Measurements from ENCODE around the gene KIF1B. TPM values are rescaled to one million over a fixed set of nuclear protein-coding genes. Genes with fewer than 3 reads are reported as not detected.

The KIF1B gene
- total RNA-seq, 1 experiment from 2014 or later, result 57.7 TPM

DNA sequence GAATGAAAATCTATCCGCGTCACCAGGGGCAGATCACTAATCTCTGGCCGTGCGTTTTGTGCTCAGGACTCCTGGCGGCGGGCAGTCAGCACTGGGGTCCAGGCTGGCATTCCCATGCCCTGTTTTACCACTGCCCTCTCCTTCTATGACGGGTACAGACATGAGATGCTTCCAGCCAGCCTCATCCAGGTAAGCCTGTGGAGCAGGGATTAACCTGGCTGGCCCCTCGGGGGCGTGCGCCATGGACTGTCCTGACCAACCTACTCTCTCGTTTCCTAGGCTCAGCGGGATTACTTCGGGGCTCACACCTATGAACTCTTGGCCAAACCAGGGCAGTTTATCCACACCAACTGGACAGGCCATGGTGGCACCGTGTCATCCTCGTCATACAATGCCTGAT lies 209.0 kb downstream of the KIF1B start:
- Mint-ChIP-seq H3K9me3 (no peaks in the 10 kb centered on the region), H3K36me3 (ENCODE audit: insufficient read depth in 1 of 3, low read depth in 3 of 3) (peaks cover 47 to 76% (median 65%) of the 10 kb centered on the region in 3 experiments), H3K4me3 (no peak overlapping the region), H3K4me1 (peaks cover 4 to 6% of the 10 kb centered on the region in 2 experiments; a peak in 3 of 4 replicates), H3K27me3 (ENCODE audit: low read depth) (no peaks in the 10 kb centered on the region), H3K27ac (peak overlapping the region in 1 of 3 experiments; percentile 81; a peak in 2 of 7 replicates)
- Histone ChIP-seq H3K27ac (ENCODE audit: insufficient read length, low read depth, low read length) (no peak overlapping the region), H2BK15ac (ENCODE audit: low read depth, low read length) (no peak overlapping the region), H3K9me3 (ENCODE audit: control insufficient read depth, low read depth, low read length) (no peaks in the 10 kb centered on the region), H4K20me1 (ENCODE audit: control insufficient read depth, insufficient read depth, insufficient read length) (no peaks in the 10 kb centered on the region), H3K4me2 (ENCODE audit: insufficient read depth, insufficient read length, low read length) (no peak overlapping the region), H3K18ac (ENCODE audit: insufficient read length, low read depth, low read length) (no peak overlapping the region), H3K4ac (ENCODE audit: low read depth, low read length) (no peak overlapping the region), H4K5ac (ENCODE audit: insufficient read length, low read depth, low read length) (no peak overlapping the region), H4K8ac (replicated peaks; ENCODE audit: insufficient read length, low read depth, low read length) (no peak overlapping the region), H4K91ac (ENCODE audit: insufficient read length, low read depth, low read length) (no peak overlapping the region), H2BK120ac (ENCODE audit: low read depth, low read length, poor library complexity, severe bottlenecking) (no peak overlapping the region), H3K23me2 (ENCODE audit: insufficient read length, low read depth, low read length, poor library complexity, severe bottlenecking) (no peaks in the 10 kb centered on the region), H3K4me1 (ENCODE audit: insufficient read depth, low read length) (0 out of 2 replicates have a peak, but pooled peaks cover 2% of the 10 kb centered on the region), H2BK20ac (ENCODE audit: low read depth, low read length, poor library complexity, severe bottlenecking) (no peak overlapping the region), H2AK5ac (ENCODE audit: insufficient read length, low read length) (no peak overlapping the region), H3K27me3 (ENCODE audit: insufficient read depth, low read length) (no peaks in the 10 kb centered on the region), H3K79me2 (ENCODE audit: insufficient read depth, low read length) (no peaks in the 10 kb centered on the region), H3T11ph (ENCODE audit: low read length) (no peak overlapping the region), H3K56ac (ENCODE audit: insufficient read length, low read depth, low read length) (no peak overlapping the region), H2AFZ (ENCODE audit: low read length) (no peak overlapping the region), H3K79me1 (ENCODE audit: insufficient read depth, low read depth, low read length, poor library complexity, severe bottlenecking) (no peaks in the 10 kb centered on the region), H3K23ac (ENCODE audit: insufficient read length, low read depth, low read length) (no peak overlapping the region), H2BK12ac (ENCODE audit: insufficient read length, low read depth, low read length) (no peak overlapping the region), H3K14ac (ENCODE audit: insufficient read depth, low read length) (no peak overlapping the region), H3K9ac (ENCODE audit: extremely low read depth, insufficient read length, low read length) (no peak overlapping the region), H2BK5ac (ENCODE audit: insufficient read length, low read length) (no peak overlapping the region)
- WGBS (ENCODE audit: extremely low coverage, insufficient read length, low lambda C conversion rate), result no CpG with 5 or more reads among the region's 15 CpGs
- DNase-seq, result no peak
- TF ChIP-seq, protein P1, sequence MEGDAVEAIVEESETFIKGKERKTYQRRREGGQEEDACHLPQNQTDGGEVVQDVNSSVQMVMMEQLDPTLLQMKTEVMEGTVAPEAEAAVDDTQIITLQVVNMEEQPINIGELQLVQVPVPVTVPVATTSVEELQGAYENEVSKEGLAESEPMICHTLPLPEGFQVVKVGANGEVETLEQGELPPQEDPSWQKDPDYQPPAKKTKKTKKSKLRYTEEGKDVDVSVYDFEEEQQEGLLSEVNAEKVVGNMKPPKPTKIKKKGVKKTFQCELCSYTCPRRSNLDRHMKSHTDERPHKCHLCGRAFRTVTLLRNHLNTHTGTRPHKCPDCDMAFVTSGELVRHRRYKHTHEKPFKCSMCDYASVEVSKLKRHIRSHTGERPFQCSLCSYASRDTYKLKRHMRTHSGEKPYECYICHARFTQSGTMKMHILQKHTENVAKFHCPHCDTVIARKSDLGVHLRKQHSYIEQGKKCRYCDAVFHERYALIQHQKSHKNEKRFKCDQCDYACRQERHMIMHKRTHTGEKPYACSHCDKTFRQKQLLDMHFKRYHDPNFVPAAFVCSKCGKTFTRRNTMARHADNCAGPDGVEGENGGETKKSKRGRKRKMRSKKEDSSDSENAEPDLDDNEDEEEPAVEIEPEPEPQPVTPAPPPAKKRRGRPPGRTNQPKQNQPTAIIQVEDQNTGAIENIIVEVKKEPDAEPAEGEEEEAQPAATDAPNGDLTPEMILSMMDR (conservative IDR thresholded peaks at IDR 0.05), result no peak
